HAP-1 (cell line): ENCODE measurements around the gene MIGA1.

Experiments used
- DNase-seq, 2 experiments: peaks; one replicate each; pipeline ENCODE4 v3.0.0-alpha.2; 2016 to 2020; ENCODE audit warnings: low spot score in 2 of 2
- H3K27me3 ChIP-seq: fragments of 250-450 bp; sonication (Bioruptor Pico); 2 replicates; pipeline ENCODE4 v1.5.1; 2020; ENCODE audit warnings: low read depth, mild to moderate bottlenecking, moderate library complexity
- H3K36me3 ChIP-seq: fragments of 250-450 bp; sonication (Bioruptor Pico); replicated peaks from 2 replicates; pipeline ENCODE4 v1.5.1; 2020; ENCODE audit warnings: mild to moderate bottlenecking
- H3K4me1 ChIP-seq: fragments of 250-450 bp; sonication (Bioruptor Pico); 2 replicates; pipeline ENCODE4 v1.5.1; 2020; ENCODE audit warnings: mild to moderate bottlenecking
- H3K4me3 ChIP-seq: fragments of 250-450 bp; sonication (Bioruptor Pico); 2 replicates; pipeline ENCODE4 v1.5.1; 2020; ENCODE audit warnings: mild to moderate bottlenecking, moderate library complexity
- H3K9me3 ChIP-seq: fragments of 250-450 bp; sonication (Bioruptor Pico); 2 replicates; pipeline ENCODE4 v1.5.1; 2020; ENCODE audit warnings: mild to moderate bottlenecking, moderate library complexity
- in situ Hi-C: fragments of 300-500 bp; cut with MboI; formaldehyde crosslinking; loops from 3 replicates; pipeline ENCODE4 v1.14.3; 2020; ENCODE audit warnings: low sequenced_read_pairs, inconsistent platforms, mixed read lengths

MIGA1 gene

DNA sequence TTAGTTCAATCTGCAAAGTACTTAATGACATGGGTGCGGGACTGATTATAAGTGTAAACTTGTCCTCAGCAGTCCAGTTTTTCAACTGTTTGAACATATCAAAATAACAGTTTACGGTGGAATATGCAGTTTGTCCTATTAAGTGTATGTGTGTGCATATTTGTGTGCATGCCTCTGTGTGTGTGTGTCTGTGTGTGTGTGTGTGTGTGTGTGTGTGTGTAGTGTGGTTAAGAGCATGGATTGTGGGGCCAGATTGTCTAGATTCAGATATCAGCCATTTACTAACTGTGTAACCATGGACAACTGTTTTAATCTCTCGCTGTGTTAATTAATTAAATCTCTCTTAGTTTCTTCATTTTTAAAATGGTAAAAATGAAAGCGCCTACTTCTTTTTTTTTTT is 148.0 kb downstream of the MIGA1 start:
- DNase-seq: no peak
- Histone ChIP-seq H3K27me3 (no peaks in the 10 kb centered on the region), H3K4me3 (no peak overlapping the region), H3K4me1 (no peaks in the 10 kb centered on the region), H3K9me3 (no peaks in the 10 kb centered on the region), H3K36me3 (no peaks in the 10 kb centered on the region)
- in situ Hi-C loops: no loop called here
